HCT116 (cell line): ENCODE results near the gene CISD1.

Experiments
- CTCF ChIP-seq, 3 experiments: fragments of 200-600 bp in 1 of 3; sonication (generic) in 1 of 3; IDR thresholded peaks in 2 of 3; conservative IDR thresholded peaks in 1 of 3; 2 replicates each; pipeline ENCODE4 v1.5.1; 2012 to 2017; ENCODE audit warnings: low read depth in 2 of 3, low read length in 2 of 3, antibody characterized with exemption in 1 of 3, borderline replicate concordance in 1 of 3, control low read depth in 1 of 3, mild to moderate bottlenecking in 1 of 3, mixed read lengths in 1 of 3, mixed run types in 1 of 3, moderate library complexity in 1 of 3; ENCODE audit not compliant: insufficient read depth in 1 of 3
- EZH2 ChIP-seq: fragments of 200-600 bp; sonication (generic); IDR thresholded peaks from 2 replicates; pipeline ENCODE4 v1.6.1; 2017; ENCODE audit warnings: antibody characterized with exemption, mixed run types
- EZH2phosphoT487 ChIP-seq: fragments of 200-600 bp; IDR thresholded peaks from 2 replicates; pipeline ENCODE4 v1.6.1; 2018; ENCODE audit warnings: antibody characterized with exemption, borderline replicate concordance
- MAX ChIP-seq: IDR thresholded peaks from 2 replicates; pipeline ENCODE4 v1.6.1; 2012
- POLR2AphosphoS5 ChIP-seq: IDR thresholded peaks from 2 replicates; pipeline ENCODE4 v1.6.1; 2011; ENCODE audit warnings: mild to moderate bottlenecking, low read depth, low read length, moderate library complexity
- RAD21 ChIP-seq: IDR thresholded peaks from 2 replicates; pipeline ENCODE4 v1.6.1; 2012; ENCODE audit warnings: low read depth, mild to moderate bottlenecking
- YY1 ChIP-seq: IDR thresholded peaks from 2 replicates; pipeline ENCODE4 v1.6.1; 2011; ENCODE audit warnings: low read length, low read depth, moderate library complexity, mild to moderate bottlenecking; ENCODE audit not compliant: insufficient replicate concordance; ENCODE audit errors: extremely low read depth

- TF ChIP-seq EZH2 (no peak), CTCF (IDR thresholded peaks at IDR 0.05 in 2 of 3, conservative IDR thresholded peaks at IDR 0.05 in 1 of 3; ENCODE audit: borderline replicate concordance in 1 of 3, insufficient read depth in 1 of 3, low read depth in 2 of 3, low read length in 2 of 3) (no peak), MAX (peak; percentile 92), YY1 (no peak), EZH2phosphoT487 (no peak), RAD21 (no peak), POLR2AphosphoS5 (peak; percentile 79)
These were observed 1.1 kb upstream of the CISD1 start, which contains the start of gene IPMK for GRCh38 chr10:58267713-58268453.
